H1 (cell line): Measurements from ENCODE around the gene CENPP. TPM values are rescaled to one million over a fixed set of nuclear protein-coding genes. Genes with fewer than 3 reads are reported as not detected.

Experiments used
- BCL11A ChIP-seq, 2 experiments: IDR thresholded peaks; one replicate each; pipeline ENCODE4 v1.6.1; 2011; ENCODE audit warnings: low read depth in 2 of 2, low read length in 2 of 2, mild to moderate bottlenecking in 2 of 2
- GTF2F1 ChIP-seq: IDR thresholded peaks from 2 replicates; pipeline ENCODE4 v1.6.1; 2012; ENCODE audit warnings: low read depth, low read length, improper control_type of control experiment, borderline replicate concordance
- HDAC2 ChIP-seq, 2 experiments: fragments of 300-600 bp in 1 of 2; sonication (generic) in 1 of 2; IDR thresholded peaks; 2 replicates each; pipeline ENCODE4 v1.6.1; 2011 to 2012; ENCODE audit warnings: low read depth in 2 of 2, low read length in 2 of 2, mild to moderate bottlenecking in 2 of 2, moderate library complexity in 2 of 2, borderline replicate concordance in 1 of 2, inconsistent platforms in 1 of 2
- KDM1A ChIP-seq: fragments of 200-600, 300-600 bp; sonication (generic); IDR thresholded peaks from 2 replicates; pipeline ENCODE4 v1.7.1; 2016; ENCODE audit warnings: mild to moderate bottlenecking, low read length, borderline replicate concordance
- KDM5A ChIP-seq: fragments of 200-600 bp; IDR thresholded peaks from 2 replicates; pipeline ENCODE4 v1.7.1; 2012; ENCODE audit warnings: mild to moderate bottlenecking, low read length, inconsistent platforms, mixed read lengths
- polyA plus RNA-seq, 7 experiments: library from polyadenylated mRNA; depleted of rRNA in 3 of 7; stranded (reverse) in 5 of 7; unstranded in 2 of 7; fragments of >200 nt in 5 of 7; fragments of 200-250 nt in 2 of 7; gene quantifications; 1 replicate in 5 of 7; 2 replicates in 1 of 7; 4 replicates in 1 of 7; pipeline versions ENCODE4 v1.2.1 to v1.2.3, GENCODE V29; 2011 to 2013; ENCODE audit warnings: missing spikeins in 2 of 7, mixed read lengths in 2 of 7
- total RNA-seq: library from RNA; stranded (reverse); fragmentation: NEBNext Ultra II Directional; extraction: Animal tissue kit (Norgen Biotek cat#: 25700); gene quantifications from 2 replicates; pipeline ENCODE4 v1.2.1, GENCODE V29; 2021
- TF ChIP-seq, protein P1 (sequence below): IDR thresholded peaks from 2 replicates; pipeline ENCODE4 v1.6.1; 2012; ENCODE audit warnings: inconsistent platforms

The CENPP gene
- total and polyA plus RNA-seq, 2 of the 8 experiments (the other 6 are each of a cell fraction or from before 2014, with no cell fraction given) = 2.7 to 10.8 TPM

DNA sequence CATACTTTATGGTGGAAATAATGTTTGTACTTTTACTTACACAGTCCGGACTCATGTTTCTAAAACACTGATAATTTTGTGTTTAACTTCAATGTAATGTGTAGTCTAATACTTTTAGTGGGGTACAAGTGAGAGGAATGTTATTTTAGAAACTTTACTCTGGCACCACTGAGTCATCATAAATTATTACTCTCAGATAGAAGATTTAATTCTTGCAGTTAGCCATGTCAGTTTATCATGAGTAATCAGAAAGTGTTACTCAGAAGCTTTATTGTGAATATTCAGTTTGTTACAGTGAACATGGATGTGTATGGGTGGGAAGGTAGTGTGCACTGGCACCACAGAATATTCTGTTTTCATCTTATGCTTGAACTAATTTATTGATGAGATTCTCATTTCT lies 58.6 kb downstream of the CENPP start (continued):
- TF ChIP-seq, protein P1, sequence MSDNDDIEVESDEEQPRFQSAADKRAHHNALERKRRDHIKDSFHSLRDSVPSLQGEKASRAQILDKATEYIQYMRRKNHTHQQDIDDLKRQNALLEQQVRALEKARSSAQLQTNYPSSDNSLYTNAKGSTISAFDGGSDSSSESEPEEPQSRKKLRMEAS = no peak
- TF ChIP-seq HDAC2 (IDR thresholded peaks at IDR 0.05; ENCODE audit: borderline replicate concordance in 1 of 2, low read depth in 2 of 2, low read length in 2 of 2) = no peak
- no peak for TF ChIP-seq GTF2F1
- no peak for TF ChIP-seq BCL11A (IDR thresholded peaks at IDR 0.05; ENCODE audit: low read depth in 2 of 2, low read length in 2 of 2)
- no peak for TF ChIP-seq KDM1A
- no peak for TF ChIP-seq KDM5A
